ENCODE data around the gene SPPL2C.

Gene SPPL2C, protein sequence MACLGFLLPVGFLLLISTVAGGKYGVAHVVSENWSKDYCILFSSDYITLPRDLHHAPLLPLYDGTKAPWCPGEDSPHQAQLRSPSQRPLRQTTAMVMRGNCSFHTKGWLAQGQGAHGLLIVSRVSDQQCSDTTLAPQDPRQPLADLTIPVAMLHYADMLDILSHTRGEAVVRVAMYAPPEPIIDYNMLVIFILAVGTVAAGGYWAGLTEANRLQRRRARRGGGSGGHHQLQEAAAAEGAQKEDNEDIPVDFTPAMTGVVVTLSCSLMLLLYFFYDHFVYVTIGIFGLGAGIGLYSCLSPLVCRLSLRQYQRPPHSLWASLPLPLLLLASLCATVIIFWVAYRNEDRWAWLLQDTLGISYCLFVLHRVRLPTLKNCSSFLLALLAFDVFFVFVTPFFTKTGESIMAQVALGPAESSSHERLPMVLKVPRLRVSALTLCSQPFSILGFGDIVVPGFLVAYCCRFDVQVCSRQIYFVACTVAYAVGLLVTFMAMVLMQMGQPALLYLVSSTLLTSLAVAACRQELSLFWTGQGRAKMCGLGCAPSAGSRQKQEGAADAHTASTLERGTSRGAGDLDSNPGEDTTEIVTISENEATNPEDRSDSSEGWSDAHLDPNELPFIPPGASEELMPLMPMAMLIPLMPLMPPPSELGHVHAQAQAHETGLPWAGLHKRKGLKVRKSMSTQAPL

DNA sequence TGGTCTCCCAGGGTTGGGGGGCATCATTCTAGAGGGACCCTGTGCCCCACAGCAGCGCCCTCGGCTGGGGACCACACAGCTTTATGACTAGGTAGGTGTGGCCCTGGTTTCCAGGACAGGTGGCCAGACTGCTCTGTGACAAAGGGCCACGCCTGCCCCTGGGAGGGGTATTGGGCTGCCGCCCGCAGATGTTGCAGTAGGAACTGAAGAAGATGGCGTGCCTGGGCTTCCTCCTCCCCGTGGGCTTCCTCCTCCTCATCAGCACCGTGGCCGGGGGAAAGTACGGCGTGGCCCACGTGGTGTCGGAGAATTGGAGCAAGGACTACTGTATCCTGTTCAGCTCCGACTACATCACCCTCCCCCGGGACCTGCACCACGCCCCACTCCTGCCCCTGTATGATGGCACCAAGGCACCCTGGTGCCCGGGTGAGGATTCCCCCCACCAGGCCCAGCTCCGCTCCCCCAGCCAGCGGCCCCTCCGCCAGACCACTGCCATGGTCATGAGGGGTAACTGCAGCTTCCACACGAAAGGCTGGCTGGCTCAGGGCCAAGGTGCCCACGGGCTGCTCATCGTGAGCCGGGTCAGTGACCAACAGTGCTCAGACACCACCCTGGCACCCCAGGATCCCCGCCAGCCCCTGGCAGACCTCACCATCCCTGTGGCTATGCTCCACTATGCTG lies at the start of gene SPPL2C:
SPPL2C (plus strand) TSS at position 187 of the 681 bp plus-strand sequence; CDS start at position 213, 26 bp downstream.
- DNase-seq (ENCODE audit: low read depth in 2 of 2), result no peak

DNA sequence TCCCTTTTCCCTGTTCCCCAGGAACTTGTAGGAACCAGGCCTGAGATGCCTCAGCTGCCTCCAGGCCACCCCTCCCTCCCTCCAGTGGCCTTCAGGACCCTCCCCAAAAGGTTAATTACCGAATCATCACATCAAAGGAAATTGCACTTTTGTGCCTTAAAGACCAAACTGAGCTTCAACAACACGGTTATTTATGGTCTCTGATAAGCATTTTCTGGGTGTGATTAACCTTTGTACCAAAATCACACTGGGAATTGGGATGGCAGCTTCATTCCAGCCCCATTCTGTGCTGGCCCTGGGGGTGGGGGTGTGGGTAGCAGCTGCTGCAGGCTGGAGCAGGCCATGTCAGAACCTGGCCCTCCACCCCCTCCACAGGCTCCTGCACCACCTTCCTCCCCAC lies 43.9 kb upstream of the SPPL2C start:
- DNase-seq (ENCODE audit: low read depth in 2 of 2), result no peak

DNA sequence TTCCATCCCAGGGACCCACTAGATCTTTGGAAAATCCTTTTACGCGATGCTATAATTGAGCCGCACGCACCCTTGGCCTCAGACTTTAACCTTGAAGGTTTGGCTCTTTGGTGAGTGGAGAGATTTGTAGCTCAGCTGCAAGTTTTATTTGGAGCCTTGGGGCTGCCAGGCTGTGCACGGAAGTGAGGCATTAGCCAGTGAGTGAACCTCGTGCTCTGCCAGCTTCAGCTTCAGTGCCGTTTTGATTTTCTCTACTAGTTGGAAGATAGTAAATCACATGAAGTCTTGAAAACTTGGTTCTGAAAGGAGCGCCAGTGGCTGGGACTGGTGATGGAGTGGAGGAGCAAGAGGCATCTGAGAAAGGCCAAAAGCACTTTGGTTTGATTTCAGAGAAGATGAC lies 43.3 kb upstream of the SPPL2C start:
- no peak for DNase-seq (ENCODE audit: low read depth in 2 of 2)

DNA sequence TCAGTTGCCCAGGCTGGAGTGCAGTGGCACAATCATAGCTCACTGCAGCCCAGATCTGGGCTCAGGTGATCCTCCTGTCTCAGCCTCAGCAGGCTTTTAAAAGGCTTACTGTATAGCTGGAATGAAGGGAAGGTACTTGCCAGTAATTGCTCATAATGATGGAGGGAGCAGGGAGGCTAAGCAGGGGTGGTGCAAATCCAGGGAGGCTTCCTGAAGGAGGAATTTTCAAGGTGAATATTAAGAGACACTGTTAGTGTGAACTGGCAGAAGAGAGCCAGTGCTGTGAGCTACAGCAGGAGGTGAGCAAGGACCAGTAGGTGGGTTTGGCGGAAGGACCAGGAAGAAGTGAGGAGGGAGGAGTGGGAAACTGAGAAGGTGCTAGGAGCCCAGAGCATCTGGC lies 35.8 kb upstream of the SPPL2C start:
- no peak for DNase-seq (ENCODE audit: low read depth in 2 of 2)

DNA sequence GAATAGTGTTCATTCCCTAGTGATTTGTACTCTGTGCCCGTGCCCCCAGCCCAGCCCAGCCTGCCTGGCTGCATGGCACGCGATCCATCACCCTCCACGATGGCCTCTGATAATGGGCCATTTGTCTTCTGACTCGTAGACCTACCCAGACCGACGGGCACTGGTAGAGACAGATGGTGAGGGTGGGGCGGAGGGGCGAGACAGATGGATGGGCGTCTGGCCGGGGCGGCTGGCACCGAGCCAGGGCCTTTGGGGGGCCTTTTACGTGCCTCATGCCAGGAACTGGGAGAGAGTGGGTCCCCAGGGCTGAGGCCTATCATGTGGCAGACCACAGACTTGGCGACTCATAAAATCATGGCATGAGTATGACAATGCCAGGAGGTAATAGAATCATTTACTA lies 35.2 kb upstream of the SPPL2C start:
- no peak for DNase-seq (ENCODE audit: low read depth in 2 of 2)

DNA sequence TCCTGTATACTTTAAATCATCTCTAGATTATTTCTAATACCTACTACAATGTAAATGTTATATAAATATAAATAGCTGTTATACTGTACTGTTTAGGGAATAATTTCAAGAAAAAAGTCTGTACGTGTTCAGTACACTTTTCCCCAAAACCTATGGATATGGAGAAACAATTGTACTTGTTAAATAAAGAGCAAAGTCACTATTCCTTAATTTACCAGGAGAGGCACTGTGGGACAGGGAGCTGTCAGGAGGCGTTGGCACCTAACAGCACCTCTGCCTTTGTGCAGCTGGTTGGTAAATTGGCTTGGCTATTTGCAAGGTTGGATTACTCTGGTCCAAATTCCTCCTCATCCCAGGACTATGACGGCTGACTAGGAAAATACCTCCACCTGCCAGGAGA lies 32.6 kb upstream of the SPPL2C start:
- DNase-seq (ENCODE audit: low read depth in 2 of 2), result no peak

DNA sequence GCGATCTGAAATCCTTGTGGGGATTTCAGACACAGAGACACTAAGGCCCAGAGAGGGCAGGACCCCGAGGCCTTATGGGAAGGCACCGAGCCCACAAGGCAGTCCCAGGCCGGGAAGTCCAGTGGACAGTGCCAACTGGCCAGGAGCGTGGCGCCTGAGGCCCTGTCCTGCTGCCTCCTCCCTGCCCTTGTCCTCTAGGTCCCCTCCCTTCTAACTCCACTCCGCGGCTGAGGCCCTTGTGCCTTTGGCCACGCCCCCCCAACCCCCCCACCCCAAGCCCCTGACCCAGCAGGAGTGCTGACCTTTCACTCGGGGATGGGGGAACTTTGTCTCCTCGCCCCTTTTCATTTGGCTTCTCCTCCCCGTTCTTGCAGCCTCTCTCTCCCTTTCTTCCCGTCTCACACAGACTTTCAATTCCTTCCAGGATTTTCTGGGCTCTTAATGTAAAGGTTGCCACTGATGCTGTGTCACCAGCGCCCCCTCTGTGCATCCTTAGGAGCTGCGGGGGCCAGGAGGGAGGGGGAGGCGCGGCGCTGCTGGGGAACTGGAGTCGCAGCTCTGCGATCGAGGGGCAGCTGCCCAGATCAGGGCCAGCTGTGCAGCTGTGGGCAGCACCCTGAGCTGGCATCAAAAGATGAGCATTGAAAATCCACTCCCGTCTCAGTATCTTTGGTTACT lies 31.5 kb upstream of the SPPL2C start:
- no peak for DNase-seq (ENCODE audit: low read depth in 2 of 2)

DNA sequence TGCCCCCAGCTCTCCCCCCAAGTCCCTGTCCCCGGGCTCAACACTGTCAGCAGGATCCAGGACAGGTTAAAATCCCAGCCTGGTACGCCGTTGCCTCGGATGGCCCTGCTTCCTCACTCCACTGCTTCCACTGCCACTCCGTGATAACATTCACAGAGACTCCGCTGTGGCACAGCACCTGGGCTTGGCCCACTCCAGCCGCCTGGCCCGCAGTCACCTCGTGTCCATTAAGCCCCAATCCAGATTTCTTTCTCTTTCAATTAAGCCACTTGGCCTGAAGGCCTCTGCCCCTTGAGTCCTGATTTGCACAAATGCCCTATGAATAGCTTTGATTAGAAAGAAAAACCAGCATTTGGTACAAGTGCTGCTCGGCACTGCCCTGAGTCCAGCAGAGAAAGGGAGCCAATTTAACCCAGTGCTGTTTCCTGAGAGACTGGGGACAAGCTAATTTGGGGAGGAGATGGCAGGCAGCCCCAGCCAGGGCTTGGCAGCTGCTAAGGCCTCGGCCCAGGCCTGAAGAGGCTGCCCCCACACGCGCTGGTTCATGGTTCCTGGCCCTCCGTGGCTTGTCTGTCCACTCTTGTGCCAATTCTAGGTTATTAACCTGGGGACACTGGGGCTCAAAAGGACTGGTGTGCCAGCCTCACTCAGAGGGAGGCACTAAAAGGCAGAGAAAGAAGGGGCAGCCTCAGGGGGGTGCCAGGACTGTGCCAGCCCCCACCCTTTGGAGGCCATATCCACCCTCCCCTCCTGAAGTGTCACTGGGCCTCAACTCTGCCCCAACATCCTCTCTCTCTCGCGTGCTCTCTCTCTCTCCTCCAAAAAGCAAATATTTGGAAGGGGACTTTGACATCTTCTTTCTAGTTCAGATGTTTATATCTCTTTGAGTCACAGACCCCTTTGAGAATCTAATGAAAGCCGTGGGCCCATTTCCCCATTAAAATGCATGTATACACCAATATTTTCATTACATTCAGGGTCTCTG lies 29.8 kb upstream of the SPPL2C start:
- no peak for DNase-seq (ENCODE audit: low read depth in 2 of 2)

DNA sequence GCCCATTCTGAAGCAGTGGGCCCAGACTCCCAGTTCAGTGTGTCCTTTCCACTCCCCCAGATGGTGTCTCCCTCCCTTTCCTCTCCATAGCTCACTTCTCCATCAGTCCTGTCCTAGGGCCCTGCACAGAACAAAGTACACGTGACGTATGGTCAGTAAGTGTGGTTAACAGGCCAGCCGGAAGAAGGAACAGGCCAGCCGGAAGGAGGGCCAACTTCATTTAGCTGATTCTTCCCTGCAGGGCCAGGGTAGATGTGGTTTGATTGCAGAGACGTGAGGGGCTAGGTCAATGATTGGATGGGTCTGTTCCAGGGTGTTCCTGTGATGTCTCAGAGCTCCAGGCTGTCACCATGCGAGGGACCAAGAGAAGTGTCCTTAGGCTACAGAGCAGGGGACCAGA lies 28.9 kb upstream of the SPPL2C start:
- no peak for DNase-seq (ENCODE audit: low read depth in 2 of 2)

DNA sequence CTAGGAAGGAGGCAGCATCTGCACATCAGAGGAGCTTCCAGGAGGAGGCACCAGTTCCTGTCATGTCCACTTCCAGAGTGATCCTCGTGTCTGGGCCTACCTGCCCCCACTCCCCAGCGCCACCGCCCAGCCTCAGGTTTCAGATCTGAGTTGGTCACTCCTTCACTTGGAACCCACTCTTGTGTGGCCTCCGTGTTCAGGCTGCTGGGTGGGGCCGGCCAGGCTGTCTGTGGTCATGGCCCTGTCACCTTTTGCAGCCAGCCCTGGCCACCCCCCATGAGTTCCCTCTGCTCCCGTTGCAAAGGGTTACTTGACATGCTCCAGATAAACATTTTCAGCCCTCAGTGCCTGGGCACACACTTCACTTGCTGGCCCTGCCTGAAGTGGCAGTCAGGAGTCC lies 26.6 kb upstream of the SPPL2C start:
- DNase-seq (ENCODE audit: low read depth in 2 of 2), result no peak

DNA sequence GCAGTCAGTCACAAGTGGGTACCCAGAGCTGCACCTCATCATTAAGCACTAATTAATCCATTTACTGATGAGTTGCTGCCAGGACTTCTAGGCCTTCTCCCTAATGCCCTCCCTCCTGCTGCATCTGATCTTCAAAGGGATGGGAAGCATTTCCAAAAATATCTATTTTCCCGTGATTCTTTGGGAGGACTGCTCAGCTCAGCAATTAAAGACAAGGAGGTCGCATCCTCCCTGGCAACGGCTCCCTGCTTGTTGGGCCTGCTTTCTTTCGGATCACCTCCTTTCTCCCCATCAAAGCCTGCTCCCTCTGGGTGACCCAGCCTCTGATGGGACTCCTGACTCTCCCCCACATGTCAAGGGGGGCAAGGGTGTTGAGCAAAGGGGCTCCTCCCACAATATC lies 26.0 kb upstream of the SPPL2C start:
- DNase-seq (ENCODE audit: low read depth in 2 of 2), result no peak

DNA sequence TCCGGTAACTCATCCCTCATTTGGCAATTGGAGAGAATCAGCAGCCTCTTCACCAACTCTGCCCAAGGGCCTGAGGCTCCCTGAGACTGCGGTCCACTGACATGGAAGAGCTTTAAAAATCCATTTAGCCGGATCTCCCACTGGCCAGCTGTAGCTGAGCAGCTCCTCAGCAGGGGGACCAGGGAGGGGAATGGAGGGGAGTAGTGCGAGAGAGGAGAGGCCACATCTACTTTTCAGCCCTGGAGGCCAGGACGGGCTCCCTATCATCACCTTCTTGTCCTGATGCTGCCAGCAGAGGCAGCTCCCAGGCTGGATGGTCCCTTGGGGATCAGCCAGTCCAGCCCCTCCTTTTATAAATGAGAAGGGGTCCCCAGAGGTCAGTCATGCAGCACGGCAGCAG lies 25.0 kb upstream of the SPPL2C start:
- no peak for DNase-seq (ENCODE audit: low read depth in 2 of 2)

DNA sequence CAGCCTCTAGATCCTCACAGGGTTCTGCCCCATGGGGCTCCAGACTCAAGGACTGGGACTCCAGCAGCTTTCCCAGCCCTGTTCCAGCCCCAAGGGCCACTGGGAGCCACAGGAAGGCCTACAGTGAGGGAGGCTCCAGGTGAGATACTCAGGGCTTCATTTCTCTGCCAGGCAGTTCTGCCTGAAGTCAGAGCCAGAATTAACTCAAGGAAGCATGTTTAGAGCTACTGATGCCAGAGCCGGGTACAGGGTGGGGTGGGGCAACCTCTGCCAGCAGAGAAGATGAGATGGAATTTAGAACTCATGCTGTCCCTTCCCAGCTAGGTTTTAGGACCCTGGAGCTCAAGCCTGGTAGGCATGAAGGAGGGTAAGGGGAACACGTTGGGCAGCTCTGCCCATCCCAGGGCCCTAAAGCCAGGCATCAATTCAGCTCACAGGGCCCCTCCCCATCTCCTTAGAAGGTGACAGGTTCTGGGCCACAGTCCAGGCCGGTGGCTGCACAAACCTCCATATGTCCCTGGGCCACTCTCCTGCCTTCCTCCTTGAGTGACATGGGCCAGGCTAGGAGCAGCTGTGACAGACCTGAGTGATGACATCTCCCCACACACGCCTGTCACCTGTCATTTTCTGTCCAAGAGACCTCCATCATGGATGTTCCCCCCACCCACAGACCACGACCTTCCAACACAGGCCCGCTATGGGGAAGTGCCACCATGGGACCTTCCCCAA lies 24.5 kb upstream of the SPPL2C start:
- DNase-seq (ENCODE audit: low read depth in 2 of 2), result no peak

DNA sequence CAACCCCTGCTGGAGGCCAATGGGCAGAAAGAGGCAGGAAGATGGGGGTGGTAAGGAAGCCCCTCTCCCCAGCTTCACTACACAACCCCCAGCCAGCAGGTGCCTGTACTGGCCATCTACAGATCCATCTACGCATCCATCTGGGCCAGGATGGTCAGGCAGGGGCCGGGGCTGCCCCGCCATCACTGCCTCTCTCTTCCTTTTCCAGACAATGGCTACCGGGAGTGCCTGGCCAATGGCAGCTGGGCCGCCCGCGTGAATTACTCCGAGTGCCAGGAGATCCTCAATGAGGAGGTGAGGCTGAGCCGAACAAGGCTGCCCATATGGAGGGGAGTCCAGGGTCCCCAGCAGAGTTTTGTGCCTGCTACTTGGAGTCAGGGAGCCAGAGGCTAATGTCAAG lies 23.5 kb upstream of the SPPL2C start:
- DNase-seq (ENCODE audit: low read depth in 2 of 2), result no peak

DNA sequence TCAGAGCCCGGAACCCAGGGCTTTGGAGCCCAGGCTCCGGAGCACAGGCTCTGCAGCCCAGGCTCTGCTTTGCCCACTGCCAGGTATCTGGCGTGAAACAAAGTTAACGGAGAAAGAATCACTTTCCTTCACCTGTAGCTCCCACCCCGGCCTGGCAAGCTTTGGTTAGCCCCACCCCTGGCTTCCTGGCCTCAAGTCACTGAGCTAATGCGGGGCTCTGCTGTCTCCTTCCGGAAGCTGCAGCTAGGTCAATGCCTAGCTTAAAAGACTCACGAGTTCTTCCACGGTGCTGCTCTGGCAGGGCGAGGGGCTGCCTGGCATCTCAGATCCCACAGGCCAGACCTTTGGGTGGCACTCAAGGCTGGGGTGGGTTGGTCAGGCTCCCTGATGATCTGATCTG lies 21.1 kb upstream of the SPPL2C start:
- DNase-seq (ENCODE audit: low read depth in 2 of 2), result no peak

DNA sequence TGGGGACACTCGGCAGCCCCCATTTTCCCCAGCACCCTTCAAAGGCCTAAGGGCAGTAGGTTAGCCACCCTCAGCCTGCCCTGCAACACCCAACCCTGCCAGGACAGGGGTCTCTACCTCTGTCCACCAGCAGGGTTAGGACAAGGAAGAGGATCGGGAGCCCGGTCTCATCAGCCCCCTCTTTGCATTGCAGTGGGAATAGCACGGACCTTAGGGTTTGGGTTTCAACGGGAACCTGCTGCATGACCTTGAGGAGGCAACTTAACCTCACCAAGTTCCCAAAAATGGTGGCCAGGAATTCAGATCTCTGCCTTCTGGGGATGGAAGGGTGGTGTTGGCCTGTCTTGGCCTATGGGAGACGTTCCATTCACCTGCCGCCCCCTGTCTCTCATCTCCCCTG lies 20.2 kb upstream of the SPPL2C start:
- DNase-seq (ENCODE audit: low read depth in 2 of 2), result no peak

DNA sequence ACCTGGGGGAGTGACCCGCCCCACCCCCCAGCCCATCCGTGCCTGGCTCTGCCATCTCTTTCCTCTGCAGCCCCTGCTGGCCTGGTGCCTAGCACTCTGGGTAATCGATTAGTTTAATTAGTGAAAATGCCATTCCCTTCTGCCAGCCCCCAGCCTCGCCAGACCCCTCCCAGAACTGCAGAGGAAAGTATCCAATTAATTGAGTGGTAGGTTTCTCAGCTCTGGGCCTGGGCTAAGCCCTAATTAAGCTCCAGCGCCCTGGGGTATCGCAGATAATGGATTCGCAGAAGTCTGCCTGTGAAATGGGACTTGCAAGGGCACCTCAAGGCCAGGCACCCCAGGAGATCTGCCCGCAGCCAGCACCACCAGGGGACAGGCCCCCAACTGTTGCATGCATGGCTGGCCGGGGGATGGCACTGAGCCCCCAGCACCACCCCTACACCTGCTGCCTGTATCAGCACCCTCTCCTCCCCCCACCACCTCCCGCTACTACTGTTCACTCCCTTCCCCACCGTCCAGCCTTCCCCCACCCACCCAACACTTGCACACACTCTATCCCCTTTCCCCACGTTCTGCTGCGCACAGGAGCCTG lies 19.7 kb upstream of the SPPL2C start:
- no peak for DNase-seq (ENCODE audit: low read depth in 2 of 2)

DNA sequence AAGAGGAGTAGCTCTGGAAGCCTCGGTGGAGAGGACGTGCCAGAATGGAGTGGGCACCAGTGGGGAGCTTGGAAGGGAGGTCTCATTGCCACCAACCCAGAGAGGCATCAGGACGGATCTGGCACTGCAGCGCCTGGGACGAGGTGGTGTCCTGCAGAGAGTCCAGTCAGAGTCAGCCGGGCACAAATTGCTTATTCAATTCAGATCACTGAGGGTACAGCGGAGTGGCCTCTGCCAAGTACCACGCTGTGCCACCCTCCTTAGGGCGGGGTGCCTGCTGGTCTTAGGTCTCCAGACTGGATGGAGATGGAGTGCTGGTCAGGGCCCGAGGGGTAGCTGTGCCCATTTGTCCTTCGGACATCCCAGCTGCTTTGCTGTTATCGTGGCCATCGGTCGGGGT lies 18.9 kb upstream of the SPPL2C start:
- DNase-seq (ENCODE audit: low read depth in 2 of 2), result no peak

DNA sequence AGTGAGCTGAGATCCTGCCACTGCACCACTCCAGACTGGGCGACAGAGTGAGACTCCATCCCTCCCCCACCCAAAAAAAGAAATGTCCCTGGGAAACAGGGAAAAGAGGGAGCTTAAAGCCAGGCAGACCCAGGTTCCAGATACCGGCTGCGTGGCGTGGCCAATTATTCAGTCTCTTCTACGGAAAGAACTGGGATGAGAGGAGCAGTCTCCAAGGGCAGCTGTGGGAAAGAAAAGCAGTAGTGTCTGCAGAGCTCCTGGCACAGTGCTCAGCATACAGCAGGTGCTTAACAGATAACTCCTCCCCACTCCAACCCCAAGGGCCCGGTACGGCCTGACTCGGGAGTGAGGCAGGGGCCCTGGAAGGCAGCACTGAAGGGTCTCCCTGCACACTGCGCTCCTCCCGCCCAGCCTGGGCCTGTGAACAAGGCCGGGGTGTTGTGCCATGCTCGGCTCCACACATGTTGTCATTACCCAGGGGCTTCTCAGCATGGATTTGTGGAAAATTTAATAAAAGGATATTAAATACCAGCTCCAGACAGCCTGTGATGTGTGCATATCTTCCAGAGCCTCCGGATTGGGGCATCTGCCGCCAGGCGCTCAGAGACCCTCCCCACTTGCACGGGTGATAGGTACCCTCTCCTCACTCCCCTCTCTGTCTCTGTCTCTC lies 17.6 kb upstream of the SPPL2C start:
- no peak for DNase-seq (ENCODE audit: low read depth in 2 of 2)
